ENCODE measurements around the gene DAB1.

The DAB1 gene

DNA sequence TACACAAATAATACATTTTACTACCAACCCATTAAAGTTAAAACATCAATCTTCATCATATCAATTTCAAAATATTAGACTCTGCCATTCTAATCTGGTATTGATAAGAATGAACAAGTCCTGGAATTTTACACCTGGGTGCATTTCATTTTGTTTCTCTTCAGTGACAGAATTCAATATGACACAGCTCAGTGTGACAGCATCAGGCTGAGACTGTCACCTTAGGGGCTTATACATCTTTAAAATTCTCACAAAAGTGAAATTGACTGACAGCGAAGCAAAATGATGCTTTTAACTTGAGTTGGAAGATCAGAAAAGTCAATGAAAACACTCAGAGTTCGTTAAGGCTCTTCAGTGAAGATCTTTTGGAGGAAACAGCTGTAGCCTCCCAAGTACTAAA, 213.0 kb downstream of the DAB1 start:
- no peak for DNase-seq

GRCh38 chr1:57209495-57209894, 214.4 kb downstream of the DAB1 start:
- no peak for DNase-seq

GRCh38 chr1:57208741-57209302, 215.0 kb downstream of the DAB1 start:
- no peak for DNase-seq

GRCh38 chr1:57206038-57206437, 217.8 kb downstream of the DAB1 start:
- no peak for DNase-seq

- DNase-seq = no peak
Measured at GRCh38 chr1:57204942-57205787, 218.7 kb downstream of the DAB1 start.

- DNase-seq = no peak
Measured at GRCh38 chr1:57204091-57204490, 219.8 kb downstream of the DAB1 start.

GRCh38 chr1:57202241-57202640, 221.6 kb downstream of the DAB1 start:
- no peak for DNase-seq

GRCh38 chr1:57198912-57199311, 224.9 kb downstream of the DAB1 start:
- DNase-seq = no peak

DNA sequence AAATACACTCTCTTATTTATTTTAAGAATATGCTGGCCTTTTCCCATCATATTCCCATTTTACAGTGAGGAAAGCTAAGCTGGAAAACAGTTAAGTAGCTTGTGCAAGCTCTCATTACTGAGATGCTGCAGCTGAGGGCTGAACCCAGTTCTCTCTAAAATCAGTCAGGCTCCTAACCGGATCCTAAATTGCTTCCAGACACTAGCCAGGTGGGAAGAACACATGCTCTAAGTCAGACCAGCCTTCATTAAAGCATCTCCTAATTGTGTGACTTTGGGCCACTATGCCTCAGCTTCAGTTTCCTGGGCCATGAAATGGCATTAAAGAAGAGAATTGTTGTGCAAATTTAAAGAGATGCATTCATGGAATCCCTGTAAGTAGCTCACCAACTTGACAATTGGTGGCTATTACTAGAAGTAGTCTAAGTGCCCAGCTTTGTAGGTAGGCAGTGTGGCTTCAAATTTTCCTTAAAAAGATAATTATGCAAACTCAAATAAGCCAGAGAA, 228.4 kb downstream of the DAB1 start:
- no peak for DNase-seq

GRCh38 chr1:57192222-57192621, 231.6 kb downstream of the DAB1 start:
- no peak for DNase-seq

DNA sequence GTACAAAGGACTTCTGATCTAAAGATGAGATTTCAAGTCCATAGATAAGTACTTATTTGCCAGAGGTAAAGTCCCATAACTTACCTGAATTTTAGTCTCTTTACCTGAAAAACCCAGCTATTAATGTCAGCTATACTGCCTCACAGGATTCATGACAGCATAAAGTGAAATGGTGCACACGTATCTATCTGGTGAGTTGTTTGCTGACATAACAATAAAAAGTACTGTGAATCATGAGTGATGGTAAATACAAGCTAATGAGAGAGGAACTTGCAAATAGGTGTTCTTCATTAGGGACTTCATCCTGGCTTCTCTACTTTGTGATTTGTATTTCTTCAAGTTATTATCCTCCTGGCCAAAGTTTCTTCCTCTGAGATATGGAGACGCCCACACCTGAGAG, 233.0 kb downstream of the DAB1 start:
- no peak for DNase-seq

DNA sequence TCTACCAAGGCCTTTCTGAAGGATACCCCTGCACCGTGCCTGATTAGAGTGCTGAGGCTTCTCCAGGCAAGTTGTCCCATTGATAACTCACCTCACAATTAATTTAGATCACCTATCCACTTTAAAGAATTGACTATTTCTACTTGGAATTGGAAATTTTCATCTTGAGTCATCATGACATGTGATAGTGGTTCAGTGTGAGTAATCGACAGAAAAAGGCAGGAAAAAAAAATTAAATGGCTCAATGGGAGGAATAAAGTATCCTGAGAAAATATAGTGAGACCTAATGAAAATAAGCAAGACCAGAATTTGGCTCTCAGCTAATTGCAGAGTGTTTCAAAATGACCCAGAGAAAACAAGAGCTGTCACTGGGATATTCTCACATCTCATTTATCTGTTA, 235.7 kb downstream of the DAB1 start:
- DNase-seq = no peak

DNA sequence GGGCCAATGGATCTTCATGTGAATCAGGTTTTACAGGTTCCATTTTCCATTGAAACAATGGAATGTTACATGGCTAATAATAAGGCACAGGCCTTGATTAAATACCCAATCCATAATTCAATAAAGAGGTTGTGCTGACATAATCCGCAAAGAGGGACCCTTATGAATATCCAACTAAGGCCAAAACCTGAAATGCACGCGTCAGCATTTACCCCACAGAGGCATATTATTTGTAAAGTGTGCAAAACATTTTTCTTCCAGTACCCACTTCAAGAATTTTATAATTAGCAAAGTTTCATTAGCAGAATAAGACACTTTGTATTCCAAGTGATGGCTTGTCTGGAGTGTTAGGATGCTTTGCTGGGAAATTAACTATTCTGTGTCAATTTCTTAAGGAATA, 237.4 kb downstream of the DAB1 start:
- no peak for DNase-seq

DNA sequence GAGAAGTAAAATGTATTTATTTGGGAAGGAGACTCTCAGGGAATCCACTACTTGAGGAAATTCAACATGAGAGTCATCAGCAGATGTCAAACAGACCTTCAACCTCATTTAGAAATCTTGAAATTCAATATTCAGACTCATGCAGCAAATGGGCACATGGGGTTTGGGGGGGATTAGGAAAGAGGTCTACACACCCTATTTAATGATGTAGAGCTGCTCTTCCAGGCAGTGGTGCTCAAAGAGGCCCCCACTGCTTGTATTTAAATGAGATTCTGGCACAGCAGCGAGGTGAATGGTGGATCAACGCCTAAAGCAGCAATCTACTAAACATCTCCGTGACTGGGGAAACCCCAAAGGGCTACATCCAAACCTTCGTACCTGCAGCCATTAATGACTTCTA, 244.9 kb downstream of the DAB1 start:
- no peak for DNase-seq

DNA sequence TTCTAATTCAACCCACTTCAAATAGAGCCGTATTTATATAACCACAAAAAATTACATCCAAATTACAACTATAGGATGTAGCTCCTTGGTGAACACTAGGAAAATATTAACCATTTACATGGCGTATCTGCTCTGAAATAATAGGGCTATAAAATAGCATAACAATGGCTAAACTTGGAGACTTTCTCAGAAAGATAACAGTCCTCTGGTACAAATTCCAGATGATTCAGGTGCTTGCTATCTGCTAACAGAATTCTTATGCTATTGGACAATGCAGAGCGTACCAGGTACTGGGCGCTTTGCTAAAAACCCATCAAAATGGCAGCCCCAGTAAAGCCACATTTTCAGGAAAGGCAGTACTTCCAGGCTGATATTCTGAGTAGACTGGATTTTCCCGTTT, 248.4 kb downstream of the DAB1 start:
- DNase-seq = no peak

- no peak for DNase-seq
Measured at GRCh38 chr1:57172040-57172439, 251.8 kb downstream of the DAB1 start.

- no peak for DNase-seq
Measured at GRCh38 chr1:57167997-57168396, 255.9 kb downstream of the DAB1 start.

- no peak for DNase-seq
Measured at GRCh38 chr1:57165546-57165945, 258.3 kb downstream of the DAB1 start.

- no peak for DNase-seq
Measured at GRCh38 chr1:57164584-57164983, 259.3 kb downstream of the DAB1 start.

- no peak for DNase-seq
Measured at GRCh38 chr1:57163789-57164188, 260.1 kb downstream of the DAB1 start.

DNA sequence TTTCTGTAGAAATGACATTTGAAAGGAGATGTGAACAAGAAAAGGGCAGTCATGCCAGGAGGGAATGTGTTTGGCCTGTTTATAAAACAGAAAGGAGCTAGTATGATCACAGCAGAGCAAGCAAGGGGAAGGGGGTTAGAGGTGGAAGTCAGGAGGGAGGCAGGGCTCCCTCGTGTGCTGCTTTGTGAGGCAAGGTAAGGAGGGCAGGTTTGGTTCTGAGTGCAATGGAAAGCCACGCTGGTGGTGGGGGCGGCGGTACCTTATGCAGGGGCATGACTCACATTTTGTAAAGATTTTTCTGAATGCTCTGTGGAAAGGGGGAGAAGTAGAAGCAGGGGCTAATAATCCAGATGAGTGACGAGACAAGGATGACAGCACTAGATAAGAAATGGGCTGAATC, 260.5 kb downstream of the DAB1 start:
- DNase-seq = no peak

- no peak for DNase-seq
Measured at GRCh38 chr1:57162607-57163261, 261.1 kb downstream of the DAB1 start.

- DNase-seq = no peak
Measured at GRCh38 chr1:57160594-57160993, 263.3 kb downstream of the DAB1 start.

GRCh38 chr1:57158604-57158998, 265.3 kb downstream of the DAB1 start:
- no peak for DNase-seq
